ENCODE results near the gene FEV. TPM values are rescaled to one million over a fixed set of nuclear protein-coding genes. Genes with fewer than 3 reads are reported as not detected.

FEV gene
- polyA plus RNA-seq, 1 donor (not counting 4 experiments of a cell fraction or from before 2014, with no cell fraction given): not detected

DNA sequence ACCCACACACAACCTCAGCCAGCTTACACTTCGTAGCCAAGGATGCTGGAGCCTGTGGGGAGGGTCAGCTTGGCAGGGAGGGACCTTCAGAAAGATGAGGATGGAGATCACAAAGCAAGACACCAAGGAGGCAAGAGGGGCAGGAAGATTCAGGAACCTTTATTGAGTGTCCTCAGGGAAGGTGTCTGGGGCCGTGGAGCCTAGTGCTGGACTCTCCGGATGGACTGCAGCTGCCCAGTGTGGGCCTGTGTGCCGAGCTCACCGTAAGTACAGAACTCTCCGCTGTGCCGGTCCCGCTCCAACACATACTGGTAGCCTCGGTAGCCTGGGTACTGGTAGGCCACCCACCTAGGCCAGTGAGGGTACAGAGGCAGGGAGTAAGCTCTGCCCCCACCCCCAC lies 5.1 kb upstream of the FEV start:
- FAIRE-seq (no peak), DNase-seq (ENCODE audit: low read depth, low spot score) (no peak)
- no peaks in the 10 kb centered on the region for H3K9me3 ChIP-seq (ENCODE audit: control insufficient read depth, low read depth, low read length)
- H3K4me2 ChIP-seq (ENCODE audit: control insufficient read depth, extremely low read depth, insufficient read depth, low read depth, low read length): no peak overlapping the region
- dilution Hi-C loops (cut with MboI; ENCODE audit: extremely low pct_ligation_motif_present, low sequenced_read_pairs): no loop called here
- peaks cover 98% of the 10 kb centered on the region for H3K27me3 ChIP-seq (ENCODE audit: control insufficient read depth, extremely low read depth, insufficient read depth, low read length)
- no peak overlapping the region for H3K4me3 ChIP-seq (ENCODE audit: control insufficient read depth in 2 of 3, extremely low read depth in 1 of 3, insufficient read depth in 2 of 3, low read depth in 1 of 3, low read length in 3 of 3)
- no peaks in the 10 kb centered on the region for H3K9me1 ChIP-seq (ENCODE audit: control insufficient read depth, extremely low read depth, insufficient read depth, low read length)
- H3K9ac ChIP-seq (ENCODE audit: control insufficient read depth, extremely low read depth, insufficient read depth, low read length): no peak overlapping the region
- no peaks in the 10 kb centered on the region for H3K79me2 ChIP-seq (ENCODE audit: control insufficient read depth, insufficient read depth, low read length)
- H3K36me3 ChIP-seq (ENCODE audit: control insufficient read depth in 2 of 2, extremely low read depth in 1 of 2, insufficient read depth in 2 of 2, low read length in 2 of 2): no peaks in the 10 kb centered on the region
- H3K27ac ChIP-seq (ENCODE audit: control insufficient read depth, insufficient read depth, low read length): no peak overlapping the region
- TF ChIP-seq, protein P1, sequence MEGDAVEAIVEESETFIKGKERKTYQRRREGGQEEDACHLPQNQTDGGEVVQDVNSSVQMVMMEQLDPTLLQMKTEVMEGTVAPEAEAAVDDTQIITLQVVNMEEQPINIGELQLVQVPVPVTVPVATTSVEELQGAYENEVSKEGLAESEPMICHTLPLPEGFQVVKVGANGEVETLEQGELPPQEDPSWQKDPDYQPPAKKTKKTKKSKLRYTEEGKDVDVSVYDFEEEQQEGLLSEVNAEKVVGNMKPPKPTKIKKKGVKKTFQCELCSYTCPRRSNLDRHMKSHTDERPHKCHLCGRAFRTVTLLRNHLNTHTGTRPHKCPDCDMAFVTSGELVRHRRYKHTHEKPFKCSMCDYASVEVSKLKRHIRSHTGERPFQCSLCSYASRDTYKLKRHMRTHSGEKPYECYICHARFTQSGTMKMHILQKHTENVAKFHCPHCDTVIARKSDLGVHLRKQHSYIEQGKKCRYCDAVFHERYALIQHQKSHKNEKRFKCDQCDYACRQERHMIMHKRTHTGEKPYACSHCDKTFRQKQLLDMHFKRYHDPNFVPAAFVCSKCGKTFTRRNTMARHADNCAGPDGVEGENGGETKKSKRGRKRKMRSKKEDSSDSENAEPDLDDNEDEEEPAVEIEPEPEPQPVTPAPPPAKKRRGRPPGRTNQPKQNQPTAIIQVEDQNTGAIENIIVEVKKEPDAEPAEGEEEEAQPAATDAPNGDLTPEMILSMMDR (optimal IDR thresholded peaks at IDR 0.05 in 1 of 3, IDR thresholded peaks at IDR 0.05 in 1 of 3, conservative IDR thresholded peaks at IDR 0.05 in 1 of 3; ENCODE audit: extremely low read depth in 1 of 3, insufficient read depth in 2 of 3, low read length in 3 of 3): no peak
- peak; percentile 24 for TF ChIP-seq EZH2 (IDR thresholded peaks at IDR 0.05; ENCODE audit: low read length)
- no peaks in the 10 kb centered on the region for H4K20me1 ChIP-seq (ENCODE audit: control insufficient read depth, extremely low read depth, insufficient read depth, low read length)
- H3K4me1 ChIP-seq (ENCODE audit: control insufficient read depth, extremely low read depth, insufficient read depth, low read length): peaks cover 8% of the 10 kb centered on the region
- no peak overlapping the region for H2AFZ ChIP-seq (ENCODE audit: control insufficient read depth, low read length)

DNA sequence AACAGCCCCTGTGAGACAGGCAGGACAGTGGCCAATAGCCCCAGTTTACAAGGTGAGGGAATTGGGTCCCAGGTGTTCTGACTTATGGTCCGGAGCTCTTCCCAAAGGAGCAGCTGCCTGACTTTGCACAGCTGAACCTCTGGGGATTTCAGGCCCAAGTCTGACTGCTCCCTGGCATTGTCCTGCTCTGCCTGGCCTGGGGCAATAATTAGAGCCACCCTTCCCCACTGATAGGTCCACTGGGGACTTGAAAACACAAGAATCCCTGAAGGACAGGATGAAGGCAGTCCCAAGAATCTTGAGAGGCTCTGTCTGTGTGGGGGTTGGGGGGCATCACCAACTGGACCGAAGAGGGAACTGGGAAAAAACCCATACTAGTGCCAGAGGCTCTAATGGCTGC lies 3.7 kb upstream of the FEV start:
- Histone ChIP-seq H4K20me1 (ENCODE audit: control insufficient read depth, extremely low read depth, insufficient read depth, low read length) (no peaks in the 10 kb centered on the region), H3K36me3 (ENCODE audit: control insufficient read depth in 2 of 2, extremely low read depth in 1 of 2, insufficient read depth in 2 of 2, low read length in 2 of 2) (no peaks in the 10 kb centered on the region), H3K4me3 (ENCODE audit: control insufficient read depth in 2 of 3, extremely low read depth in 1 of 3, insufficient read depth in 2 of 3, low read depth in 1 of 3, low read length in 3 of 3) (no peak overlapping the region), H3K27me3 (ENCODE audit: control insufficient read depth, extremely low read depth, insufficient read depth, low read length) (peaks cover 99% of the 10 kb centered on the region), H3K27ac (ENCODE audit: control insufficient read depth, insufficient read depth, low read length) (no peak overlapping the region), H3K9me3 (ENCODE audit: control insufficient read depth, low read depth, low read length) (no peaks in the 10 kb centered on the region), H3K4me2 (ENCODE audit: control insufficient read depth, extremely low read depth, insufficient read depth, low read depth, low read length) (no peak overlapping the region), H3K9ac (ENCODE audit: control insufficient read depth, extremely low read depth, insufficient read depth, low read length) (no peak overlapping the region), H2AFZ (ENCODE audit: control insufficient read depth, low read length) (no peak overlapping the region), H3K79me2 (ENCODE audit: control insufficient read depth, insufficient read depth, low read length) (no peaks in the 10 kb centered on the region), H3K4me1 (ENCODE audit: control insufficient read depth, extremely low read depth, insufficient read depth, low read length) (peaks cover 2% of the 10 kb centered on the region), H3K9me1 (ENCODE audit: control insufficient read depth, extremely low read depth, insufficient read depth, low read length) (no peaks in the 10 kb centered on the region)
- dilution Hi-C loops (cut with MboI; ENCODE audit: extremely low pct_ligation_motif_present, low sequenced_read_pairs): no loop called here
- no peak for FAIRE-seq
- TF ChIP-seq, protein P1 (optimal IDR thresholded peaks at IDR 0.05 in 1 of 3, IDR thresholded peaks at IDR 0.05 in 1 of 3, conservative IDR thresholded peaks at IDR 0.05 in 1 of 3; ENCODE audit: extremely low read depth in 1 of 3, insufficient read depth in 2 of 3, low read length in 3 of 3): no peak
- TF ChIP-seq EZH2 (IDR thresholded peaks at IDR 0.05; ENCODE audit: low read length): no peak
- no peak for DNase-seq (ENCODE audit: low read depth, low spot score)

Measured in keratinocyte (primary cell).